Activated B cell treated with CpG ODN at 0.5 μM for 24 hours (primary cell): ENCODE results near the gene RPLP2. TPM values are rescaled to one million over a fixed set of nuclear protein-coding genes. Genes with fewer than 3 reads are reported as not detected.

Experiments used
- ATAC-seq: fragments of 200-7000 bp; cut with Tn5 transposase; one replicate; pipeline ENCODE4 v1.10.0; 2021; ENCODE audit warnings: low read depth, mild to moderate bottlenecking, moderate library complexity
- CTCF ChIA-PET: fragments of 350-600 bp; sonication (Branson Sonifier 250); formaldehyde crosslinking; loops from one replicate; lab custom pipeline; 2021; ENCODE audit warnings: antibody characterized with exemption; lab: Charles Lee
- POLR2A ChIA-PET: fragments of 350-600 bp; sonication (Branson Sonifier 250); formaldehyde crosslinking; loops from one replicate; lab custom pipeline; 2021; ENCODE audit warnings: antibody characterized with exemption; lab: Charles Lee
- DNase-seq: peaks from one replicate; pipeline ENCODE4 v3.0.0; 2022
- H3K27ac Mint-ChIP-seq: one replicate; pipeline ENCODE4 v1.8.0; 2020; ENCODE audit warnings: mixed read lengths
- H3K27me3 Mint-ChIP-seq: one replicate; pipeline ENCODE4 v1.8.0; 2021; ENCODE audit warnings: mixed read lengths
- H3K36me3 Mint-ChIP-seq: one replicate; pipeline ENCODE4 v1.8.0; 2021; ENCODE audit warnings: low read depth, mixed read lengths
- H3K4me1 Mint-ChIP-seq: one replicate; pipeline ENCODE4 v1.8.0; 2021; ENCODE audit warnings: mixed read lengths
- H3K4me3 Mint-ChIP-seq: one replicate; pipeline ENCODE4 v1.8.0; 2020; ENCODE audit warnings: mild to moderate bottlenecking, mixed read lengths
- H3K9me3 Mint-ChIP-seq: one replicate; pipeline ENCODE4 v1.8.0; 2020; ENCODE audit warnings: mixed read lengths
- CTCF ChIP-seq: fragments of 200-600 bp; IDR thresholded peaks from one replicate; pipeline ENCODE4 v1.8.0; 2022; ENCODE audit warnings: antibody characterized with exemption, mild to moderate bottlenecking
- intact Hi-C: fragments of 100-400 bp; cut with micrococcal nuclease; formaldehyde crosslinking; loops from one replicate; pipeline ENCODE4 v1.15.1; 2024
- total RNA-seq: library from RNA; stranded (reverse); gene quantifications from 2 replicates; pipeline ENCODE4 v1.2.3, GENCODE V29; 2022

Gene RPLP2
- total RNA-seq, 1 donor from 2014 or later: 4,124 TPM

- TF ChIP-seq CTCF: no peak
- Mint-ChIP-seq H3K27me3 (no peaks in the 10 kb centered on the region), H3K4me3 (no peak overlapping the region), H3K36me3 (no peaks in the 10 kb centered on the region), H3K4me1 (no peaks in the 10 kb centered on the region), H3K9me3 (no peaks in the 10 kb centered on the region), H3K27ac (no peak overlapping the region)
- ChIA-PET POLR2A (no interaction called here), CTCF (no interaction called here)
- ATAC-seq (no peak), DNase-seq (no peak)
- intact Hi-C loops: no loop called here
Observed at GRCh38 chr11:855330-855674, 45.5 kb downstream of the RPLP2 start.

- H3K4me1 Mint-ChIP-seq: no peaks in the 10 kb centered on the region
- no peaks in the 10 kb centered on the region for H3K27me3 Mint-ChIP-seq
- H3K36me3 Mint-ChIP-seq: no peaks in the 10 kb centered on the region
- H3K9me3 Mint-ChIP-seq: no peaks in the 10 kb centered on the region
- POLR2A ChIA-PET: no interaction called here
- H3K27ac Mint-ChIP-seq: no peak overlapping the region
- no peak for TF ChIP-seq CTCF
- CTCF ChIA-PET: no interaction called here
- no peak for ATAC-seq
- intact Hi-C loops: no loop called here
- no peak for DNase-seq
- no peak overlapping the region for H3K4me3 Mint-ChIP-seq
Observed at GRCh38 chr11:855796-856195, 46.0 kb downstream of the RPLP2 start.

- H3K27ac Mint-ChIP-seq: no peak overlapping the region
- no peak for DNase-seq
- CTCF ChIA-PET: no interaction called here
- no peaks in the 10 kb centered on the region for H3K36me3 Mint-ChIP-seq
- POLR2A ChIA-PET: no interaction called here
- intact Hi-C loops: no loop called here
- no peak for ATAC-seq
- TF ChIP-seq CTCF: no peak
- no peaks in the 10 kb centered on the region for H3K4me1 Mint-ChIP-seq
- H3K9me3 Mint-ChIP-seq: no peaks in the 10 kb centered on the region
- H3K27me3 Mint-ChIP-seq: no peaks in the 10 kb centered on the region
- H3K4me3 Mint-ChIP-seq: no peak overlapping the region
Observed at GRCh38 chr11:856397-856796, 46.6 kb downstream of the RPLP2 start.

- Mint-ChIP-seq H3K4me1 (no peaks in the 10 kb centered on the region), H3K9me3 (no peaks in the 10 kb centered on the region), H3K36me3 (no peaks in the 10 kb centered on the region), H3K27me3 (no peaks in the 10 kb centered on the region), H3K4me3 (no peak overlapping the region), H3K27ac (no peak overlapping the region)
- CTCF ChIA-PET: no interaction called here
- no peak for ATAC-seq
- intact Hi-C loops: no loop called here
- POLR2A ChIA-PET: no interaction called here
- no peak for TF ChIP-seq CTCF
- DNase-seq: no peak
Observed at GRCh38 chr11:858053-858761, 48.4 kb downstream of the RPLP2 start.

DNA sequence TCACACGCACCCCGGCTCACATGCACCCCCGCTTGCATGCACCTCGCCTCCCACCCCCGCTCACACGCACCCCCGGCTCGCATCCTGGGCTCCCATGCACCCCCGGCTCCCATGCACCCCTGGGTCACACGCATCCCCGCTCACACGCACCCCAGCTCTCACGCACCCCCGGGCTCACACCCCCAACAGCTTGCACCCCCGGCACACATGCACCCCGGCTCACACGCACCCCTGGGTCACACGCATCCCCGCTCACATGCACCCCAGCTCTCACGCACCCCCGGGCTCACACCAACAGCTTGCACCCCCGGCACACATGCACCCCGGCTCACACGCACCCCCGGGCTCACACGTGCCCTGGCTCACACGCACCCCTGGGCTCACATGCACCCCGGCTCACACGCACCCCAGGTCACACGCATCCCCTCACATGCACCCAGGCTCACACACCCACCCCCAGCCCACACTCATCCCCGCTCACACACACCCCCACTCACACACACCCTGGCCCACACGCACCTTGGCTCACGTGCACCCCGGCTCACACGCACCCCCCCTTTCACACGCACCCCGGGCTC lies 49.1 kb downstream of the RPLP2 start:
- Mint-ChIP-seq H3K27ac (no peak overlapping the region), H3K4me3 (no peak overlapping the region), H3K4me1 (no peaks in the 10 kb centered on the region), H3K9me3 (no peaks in the 10 kb centered on the region), H3K27me3 (no peaks in the 10 kb centered on the region), H3K36me3 (no peaks in the 10 kb centered on the region)
- ChIA-PET CTCF (no interaction called here), POLR2A (no interaction called here)
- ATAC-seq (no peak), DNase-seq (no peak)
- intact Hi-C loops: no loop called here
- TF ChIP-seq CTCF: no peak
